HepG2 (cell line): ENCODE measurements around the gene LZTR1. TPM values are rescaled to one million over a fixed set of nuclear protein-coding genes. Genes with fewer than 3 reads are reported as not detected.

Experiments
- BCL6 ChIP-seq: IDR thresholded peaks from 2 replicates; pipeline ENCODE4 v1.6.1; 2016; ENCODE audit warnings: missing genetic modification reagents, missing compliant biosample characterization
- MAFF ChIP-seq: IDR thresholded peaks from 2 replicates; pipeline ENCODE4 v1.6.1; 2011; ENCODE audit warnings: low read depth, low read length, improper control_type of control experiment
- ZBTB7B ChIP-seq: sonication (generic); formaldehyde crosslinking; IDR thresholded peaks from 2 replicates; pipeline ENCODE4 v1.4.0; 2020; ENCODE audit warnings: missing genetic modification reagents
- ZFP1 ChIP-seq: IDR thresholded peaks from 2 replicates; pipeline ENCODE4 v1.6.1; 2016
- ZFP37 ChIP-seq: sonication (generic); formaldehyde crosslinking; IDR thresholded peaks from 2 replicates; pipeline ENCODE4 v1.4.0; 2020; ENCODE audit warnings: missing genetic modification reagents, borderline replicate concordance
- ZMAT3 ChIP-seq: sonication (generic); formaldehyde crosslinking; conservative IDR thresholded peaks from 2 replicates; pipeline ENCODE4 v1.7.0; 2021; ENCODE audit warnings: missing genetic modification reagents
- ZNF326 ChIP-seq: sonication (generic); formaldehyde crosslinking; IDR thresholded peaks from 2 replicates; pipeline ENCODE4 v1.4.0; 2020; ENCODE audit warnings: missing genetic modification reagents, borderline replicate concordance
- ZNF709 ChIP-seq: sonication (generic); formaldehyde crosslinking; IDR thresholded peaks from 2 replicates; pipeline ENCODE4 v1.5.0; 2020; ENCODE audit warnings: mild to moderate bottlenecking, missing genetic modification reagents
- polyA plus RNA-seq, 8 experiments: library from polyadenylated mRNA; depleted of rRNA in 3 of 8; stranded (reverse) in 7 of 8; unstranded in 1 of 8; fragments of >200 nt; fragmentation: Illumina TruSeq in 4 of 8; extraction: Trizol in 4 of 8; gene quantifications; 2 replicates each; pipeline versions ENCODE4 v1.2.1 to v1.2.3, GENCODE V29; 2011 to 2016; ENCODE audit warnings: low read depth in 4 of 8, missing spikeins in 1 of 8, mixed read lengths in 1 of 8; ENCODE audit not compliant: insufficient read depth in 1 of 8
- total RNA-seq, 5 experiments: library from RNA; depleted of rRNA; stranded (reverse); fragments of >200 nt; fragmentation: Illumina TruSeq; extraction: Trizol; gene quantifications; 2 replicates each; pipeline ENCODE4 v1.2.3, GENCODE V29; 2016; ENCODE audit warnings: low read depth in 1 of 5
- TF ChIP-seq, protein P1 (sequence below): sonication (generic); formaldehyde crosslinking; IDR thresholded peaks from 2 replicates; pipeline ENCODE4 v1.5.1; 2020; ENCODE audit warnings: missing genetic modification reagents, mild to moderate bottlenecking, borderline replicate concordance
- TF ChIP-seq, protein P2 (sequence below): sonication (generic); formaldehyde crosslinking; IDR thresholded peaks from 2 replicates; pipeline ENCODE4 v1.4.0; 2020; ENCODE audit warnings: missing genetic modification reagents
- TF ChIP-seq, protein P3 (sequence below): sonication (generic); formaldehyde crosslinking; IDR thresholded peaks from 2 replicates; pipeline ENCODE4 v1.5.1; 2020; ENCODE audit warnings: mild to moderate bottlenecking, missing genetic modification reagents
- TF ChIP-seq, protein P4 (sequence below): fragments of 450-650 bp; IDR thresholded peaks from 2 replicates; pipeline ENCODE4 v1.6.1; 2017; ENCODE audit warnings: mild to moderate bottlenecking
- TF ChIP-seq, protein P5 (sequence below): sonication (generic); formaldehyde crosslinking; conservative IDR thresholded peaks from 2 replicates; pipeline ENCODE4 v1.4.0; 2020; ENCODE audit warnings: mild to moderate bottlenecking, missing genetic modification reagents, moderate library complexity

LZTR1 gene
- total and polyA plus RNA-seq, 2 of the 13 experiments (the other 11 are each of a cell fraction or from before 2014, with no cell fraction given) = 21.8 to 22.4 TPM

DNA sequence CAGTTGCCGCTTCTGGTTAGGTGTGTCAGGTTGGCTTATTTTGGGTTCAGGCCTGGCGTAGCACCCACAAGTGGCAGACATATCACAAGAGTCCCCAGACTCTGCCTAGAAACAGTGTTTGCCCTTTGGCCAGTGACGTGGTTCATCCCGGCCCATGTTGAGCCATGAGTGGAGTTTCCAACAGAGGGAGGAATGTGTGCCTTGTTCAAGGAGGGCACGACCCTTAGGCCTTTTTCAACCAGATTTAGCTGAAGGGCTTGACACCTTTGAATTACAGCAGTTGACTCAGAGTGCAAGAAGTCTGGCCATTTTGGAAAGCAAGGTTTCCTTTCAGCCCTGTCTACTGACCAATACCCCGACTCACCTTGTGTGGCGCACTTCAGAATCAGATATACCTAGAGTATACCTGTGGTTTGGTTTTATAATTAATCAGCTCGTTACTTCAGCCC is 30.1 kb upstream of the LZTR1 start (continued):
- TF ChIP-seq, protein P1, sequence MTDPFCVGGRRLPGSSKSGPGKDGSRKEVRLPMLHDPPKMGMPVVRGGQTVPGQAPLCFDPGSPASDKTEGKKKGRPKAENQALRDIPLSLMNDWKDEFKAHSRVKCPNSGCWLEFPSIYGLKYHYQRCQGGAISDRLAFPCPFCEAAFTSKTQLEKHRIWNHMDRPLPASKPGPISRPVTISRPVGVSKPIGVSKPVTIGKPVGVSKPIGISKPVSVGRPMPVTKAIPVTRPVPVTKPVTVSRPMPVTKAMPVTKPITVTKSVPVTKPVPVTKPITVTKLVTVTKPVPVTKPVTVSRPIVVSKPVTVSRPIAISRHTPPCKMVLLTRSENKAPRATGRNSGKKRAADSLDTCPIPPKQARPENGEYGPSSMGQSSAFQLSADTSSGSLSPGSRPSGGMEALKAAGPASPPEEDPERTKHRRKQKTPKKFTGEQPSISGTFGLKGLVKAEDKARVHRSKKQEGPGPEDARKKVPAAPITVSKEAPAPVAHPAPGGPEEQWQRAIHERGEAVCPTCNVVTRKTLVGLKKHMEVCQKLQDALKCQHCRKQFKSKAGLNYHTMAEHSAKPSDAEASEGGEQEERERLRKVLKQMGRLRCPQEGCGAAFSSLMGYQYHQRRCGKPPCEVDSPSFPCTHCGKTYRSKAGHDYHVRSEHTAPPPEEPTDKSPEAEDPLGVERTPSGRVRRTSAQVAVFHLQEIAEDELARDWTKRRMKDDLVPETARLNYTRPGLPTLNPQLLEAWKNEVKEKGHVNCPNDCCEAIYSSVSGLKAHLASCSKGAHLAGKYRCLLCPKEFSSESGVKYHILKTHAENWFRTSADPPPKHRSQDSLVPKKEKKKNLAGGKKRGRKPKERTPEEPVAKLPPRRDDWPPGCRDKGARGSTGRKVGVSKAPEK (CRISPR knock-in tag) = no peak
- TF ChIP-seq MAFF (no peak), ZNF709 (no peak), ZFP1 (CRISPR knock-in tag) (no peak), ZNF326 (CRISPR knock-in tag) (no peak), ZBTB7B (0 out of 2 replicates have a peak, but pooled peaks have one; percentile 10), ZFP37 (CRISPR knock-in tag) (no peak), ZMAT3 (CRISPR knock-in tag) (no peak), BCL6 (CRISPR knock-in tag) (peak; percentile 41; the same call in 1 of the 2 replicates)
- TF ChIP-seq, protein P2, sequence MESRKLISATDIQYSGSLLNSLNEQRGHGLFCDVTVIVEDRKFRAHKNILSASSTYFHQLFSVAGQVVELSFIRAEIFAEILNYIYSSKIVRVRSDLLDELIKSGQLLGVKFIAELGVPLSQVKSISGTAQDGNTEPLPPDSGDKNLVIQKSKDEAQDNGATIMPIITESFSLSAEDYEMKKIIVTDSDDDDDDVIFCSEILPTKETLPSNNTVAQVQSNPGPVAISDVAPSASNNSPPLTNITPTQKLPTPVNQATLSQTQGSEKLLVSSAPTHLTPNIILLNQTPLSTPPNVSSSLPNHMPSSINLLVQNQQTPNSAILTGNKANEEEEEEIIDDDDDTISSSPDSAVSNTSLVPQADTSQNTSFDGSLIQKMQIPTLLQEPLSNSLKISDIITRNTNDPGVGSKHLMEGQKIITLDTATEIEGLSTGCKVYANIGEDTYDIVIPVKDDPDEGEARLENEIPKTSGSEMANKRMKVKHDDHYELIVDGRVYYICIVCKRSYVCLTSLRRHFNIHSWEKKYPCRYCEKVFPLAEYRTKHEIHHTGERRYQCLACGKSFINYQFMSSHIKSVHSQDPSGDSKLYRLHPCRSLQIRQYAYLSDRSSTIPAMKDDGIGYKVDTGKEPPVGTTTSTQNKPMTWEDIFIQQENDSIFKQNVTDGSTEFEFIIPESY (CRISPR knock-in tag) = no peak
- TF ChIP-seq, protein P3, sequence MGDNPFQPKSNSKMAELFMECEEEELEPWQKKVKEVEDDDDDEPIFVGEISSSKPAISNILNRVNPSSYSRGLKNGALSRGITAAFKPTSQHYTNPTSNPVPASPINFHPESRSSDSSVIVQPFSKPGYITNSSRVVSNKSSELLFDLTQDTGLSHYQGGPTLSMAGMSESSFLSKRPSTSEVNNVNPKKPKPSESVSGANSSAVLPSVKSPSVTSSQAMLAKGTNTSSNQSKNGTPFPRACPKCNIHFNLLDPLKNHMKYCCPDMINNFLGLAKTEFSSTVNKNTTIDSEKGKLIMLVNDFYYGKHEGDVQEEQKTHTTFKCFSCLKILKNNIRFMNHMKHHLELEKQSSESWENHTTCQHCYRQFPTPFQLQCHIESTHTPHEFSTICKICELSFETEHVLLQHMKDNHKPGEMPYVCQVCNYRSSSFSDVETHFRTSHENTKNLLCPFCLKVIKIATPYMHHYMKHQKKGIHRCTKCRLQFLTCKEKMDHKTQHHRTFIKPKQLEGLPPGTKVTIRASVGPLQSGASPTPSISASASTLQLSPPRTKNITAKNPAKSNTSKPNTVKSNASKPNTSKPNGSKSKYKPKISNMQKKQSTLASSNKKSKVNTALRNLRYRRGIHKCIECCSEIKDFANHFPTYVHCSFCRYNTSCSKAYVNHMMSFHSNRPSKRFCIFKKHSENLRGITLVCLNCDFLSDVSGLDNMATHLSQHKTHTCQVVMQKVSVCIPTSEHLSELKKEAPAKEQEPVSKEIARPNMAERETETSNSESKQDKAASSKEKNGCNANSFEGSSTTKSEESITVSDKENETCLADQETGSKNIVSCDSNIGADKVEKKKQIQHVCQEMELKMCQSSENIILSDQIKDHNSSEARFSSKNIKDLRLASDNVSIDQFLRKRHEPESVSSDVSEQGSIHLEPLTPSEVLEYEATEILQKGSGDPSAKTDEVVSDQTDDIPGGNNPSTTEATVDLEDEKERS (CRISPR knock-in tag) = no peak
- TF ChIP-seq, protein P4, sequence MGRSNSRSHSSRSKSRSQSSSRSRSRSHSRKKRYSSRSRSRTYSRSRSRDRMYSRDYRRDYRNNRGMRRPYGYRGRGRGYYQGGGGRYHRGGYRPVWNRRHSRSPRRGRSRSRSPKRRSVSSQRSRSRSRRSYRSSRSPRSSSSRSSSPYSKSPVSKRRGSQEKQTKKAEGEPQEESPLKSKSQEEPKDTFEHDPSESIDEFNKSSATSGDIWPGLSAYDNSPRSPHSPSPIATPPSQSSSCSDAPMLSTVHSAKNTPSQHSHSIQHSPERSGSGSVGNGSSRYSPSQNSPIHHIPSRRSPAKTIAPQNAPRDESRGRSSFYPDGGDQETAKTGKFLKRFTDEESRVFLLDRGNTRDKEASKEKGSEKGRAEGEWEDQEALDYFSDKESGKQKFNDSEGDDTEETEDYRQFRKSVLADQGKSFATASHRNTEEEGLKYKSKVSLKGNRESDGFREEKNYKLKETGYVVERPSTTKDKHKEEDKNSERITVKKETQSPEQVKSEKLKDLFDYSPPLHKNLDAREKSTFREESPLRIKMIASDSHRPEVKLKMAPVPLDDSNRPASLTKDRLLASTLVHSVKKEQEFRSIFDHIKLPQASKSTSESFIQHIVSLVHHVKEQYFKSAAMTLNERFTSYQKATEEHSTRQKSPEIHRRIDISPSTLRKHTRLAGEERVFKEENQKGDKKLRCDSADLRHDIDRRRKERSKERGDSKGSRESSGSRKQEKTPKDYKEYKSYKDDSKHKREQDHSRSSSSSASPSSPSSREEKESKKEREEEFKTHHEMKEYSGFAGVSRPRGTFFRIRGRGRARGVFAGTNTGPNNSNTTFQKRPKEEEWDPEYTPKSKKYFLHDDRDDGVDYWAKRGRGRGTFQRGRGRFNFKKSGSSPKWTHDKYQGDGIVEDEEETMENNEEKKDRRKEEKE = no peak
- TF ChIP-seq, protein P5, sequence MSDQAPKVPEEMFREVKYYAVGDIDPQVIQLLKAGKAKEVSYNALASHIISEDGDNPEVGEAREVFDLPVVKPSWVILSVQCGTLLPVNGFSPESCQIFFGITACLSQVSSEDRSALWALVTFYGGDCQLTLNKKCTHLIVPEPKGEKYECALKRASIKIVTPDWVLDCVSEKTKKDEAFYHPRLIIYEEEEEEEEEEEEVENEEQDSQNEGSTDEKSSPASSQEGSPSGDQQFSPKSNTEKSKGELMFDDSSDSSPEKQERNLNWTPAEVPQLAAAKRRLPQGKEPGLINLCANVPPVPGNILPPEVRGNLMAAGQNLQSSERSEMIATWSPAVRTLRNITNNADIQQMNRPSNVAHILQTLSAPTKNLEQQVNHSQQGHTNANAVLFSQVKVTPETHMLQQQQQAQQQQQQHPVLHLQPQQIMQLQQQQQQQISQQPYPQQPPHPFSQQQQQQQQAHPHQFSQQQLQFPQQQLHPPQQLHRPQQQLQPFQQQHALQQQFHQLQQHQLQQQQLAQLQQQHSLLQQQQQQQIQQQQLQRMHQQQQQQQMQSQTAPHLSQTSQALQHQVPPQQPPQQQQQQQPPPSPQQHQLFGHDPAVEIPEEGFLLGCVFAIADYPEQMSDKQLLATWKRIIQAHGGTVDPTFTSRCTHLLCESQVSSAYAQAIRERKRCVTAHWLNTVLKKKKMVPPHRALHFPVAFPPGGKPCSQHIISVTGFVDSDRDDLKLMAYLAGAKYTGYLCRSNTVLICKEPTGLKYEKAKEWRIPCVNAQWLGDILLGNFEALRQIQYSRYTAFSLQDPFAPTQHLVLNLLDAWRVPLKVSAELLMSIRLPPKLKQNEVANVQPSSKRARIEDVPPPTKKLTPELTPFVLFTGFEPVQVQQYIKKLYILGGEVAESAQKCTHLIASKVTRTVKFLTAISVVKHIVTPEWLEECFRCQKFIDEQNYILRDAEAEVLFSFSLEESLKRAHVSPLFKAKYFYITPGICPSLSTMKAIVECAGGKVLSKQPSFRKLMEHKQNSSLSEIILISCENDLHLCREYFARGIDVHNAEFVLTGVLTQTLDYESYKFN (CRISPR knock-in tag) = 0 out of 2 replicates have a peak, but pooled peaks have one; percentile 15
